ENCODE measurements around the gene P2RX4. TPM values are rescaled to one million over a fixed set of nuclear protein-coding genes. Genes with fewer than 3 reads are reported as not detected.

Gene P2RX4
- total and polyA plus RNA-seq, 7 experiments from 2014 or later = 34.1 to 56.9 (median 42.0) TPM

- intact Hi-C loops (cut with micrococcal nuclease) = no loop called here
- no peaks in the 10 kb centered on the region for H3K27me3 Mint-ChIP-seq
- ATAC-seq (no peak), DNase-seq (no peak)
- peaks cover 0 to 4% (median 0%) of the 10 kb centered on the region in 7 donors for H3K4me1 Mint-ChIP-seq
- ChIA-PET POLR2A (interaction anchor here (0.9 kb wide), 1 partner anchor 23 kb away, joined by 3 read pairs; no protein-coding TSS in a partner anchor), CTCF (no interaction called here)
- Histone ChIP-seq H3K4me3 (ENCODE audit: low read length) (no peak overlapping the region), H3K27me3 (ENCODE audit: control insufficient read depth in 2 of 2, insufficient read depth in 2 of 2, low read length in 2 of 2) (no peaks in the 10 kb centered on the region), H3K4me1 (ENCODE audit: control insufficient read depth in 2 of 2, insufficient read depth in 2 of 2, low read length in 2 of 2) (no peaks in the 10 kb centered on the region), H3K9me3 (ENCODE audit: control insufficient read depth in 2 of 3, low read length in 3 of 3) (no peaks in the 10 kb centered on the region), H3K27ac (ENCODE audit: low read depth, low read length) (no peak overlapping the region), H3K36me3 (ENCODE audit: control insufficient read depth in 2 of 3, insufficient read depth in 3 of 3, low read length in 3 of 3) (no peaks in the 10 kb centered on the region)
- peaks cover 0 to 4% (median 0%) of the 10 kb centered on the region in 11 donors for H3K9me3 Mint-ChIP-seq
- peaks cover 0 to 13% (median 5%) of the 10 kb centered on the region in 5 donors for H3K36me3 Mint-ChIP-seq
- H3K4me3 Mint-ChIP-seq = no peak overlapping the region
- peak overlapping the region in 1 of 9 donors; percentile 25 for H3K27ac Mint-ChIP-seq
Measured at GRCh38 chr12:121187501-121187900, 22.4 kb upstream of the P2RX4 start.

DNA sequence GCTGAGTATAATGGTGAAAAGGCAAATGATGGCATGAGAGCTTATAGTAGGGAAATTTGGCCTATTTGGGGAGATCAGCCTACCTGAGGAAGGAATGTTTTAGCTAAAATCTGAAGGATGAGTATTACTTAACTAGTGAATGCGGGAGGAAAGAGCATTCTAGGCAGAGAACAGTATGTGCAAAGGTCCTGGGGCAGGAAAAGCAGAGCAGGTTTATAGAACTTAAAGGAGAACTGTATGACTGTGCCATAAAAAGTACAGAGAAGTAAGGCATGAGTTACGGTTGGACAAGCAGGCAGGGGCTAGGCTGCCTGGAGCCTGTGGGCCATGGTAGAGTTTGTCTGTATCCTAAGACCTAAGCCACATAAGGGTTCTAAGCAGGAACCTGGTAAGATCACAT is 21.7 kb upstream of the P2RX4 start:
- ChIA-PET CTCF (no interaction called here), POLR2A (interaction anchor here (0.9 kb wide), 1 partner anchor 23 kb away, joined by 3 read pairs; no protein-coding TSS in a partner anchor)
- intact Hi-C loops (cut with micrococcal nuclease) = no loop called here
- Mint-ChIP-seq H3K27ac (no peak overlapping the region), H3K4me1 (peaks cover 0 to 4% (median 0%) of the 10 kb centered on the region in 7 donors), H3K9me3 (peaks cover 0 to 4% (median 0%) of the 10 kb centered on the region in 11 donors), H3K27me3 (no peaks in the 10 kb centered on the region), H3K4me3 (no peak overlapping the region), H3K36me3 (peaks cover 0 to 13% (median 5%) of the 10 kb centered on the region in 5 donors)
- no peaks in the 10 kb centered on the region for H3K27me3 ChIP-seq (ENCODE audit: control insufficient read depth in 2 of 2, insufficient read depth in 2 of 2, low read length in 2 of 2)
- no peaks in the 10 kb centered on the region for H3K9me3 ChIP-seq (ENCODE audit: control insufficient read depth in 2 of 3, low read length in 3 of 3)
- H3K4me1 ChIP-seq (ENCODE audit: control insufficient read depth in 2 of 2, insufficient read depth in 2 of 2, low read length in 2 of 2) = no peaks in the 10 kb centered on the region
- H3K27ac ChIP-seq (ENCODE audit: low read depth, low read length) = no peak overlapping the region
- ATAC-seq (no peak), DNase-seq (no peak)
- H3K36me3 ChIP-seq (ENCODE audit: control insufficient read depth in 2 of 3, insufficient read depth in 3 of 3, low read length in 3 of 3) = no peaks in the 10 kb centered on the region
- H3K4me3 ChIP-seq (ENCODE audit: low read length) = no peak overlapping the region

DNA sequence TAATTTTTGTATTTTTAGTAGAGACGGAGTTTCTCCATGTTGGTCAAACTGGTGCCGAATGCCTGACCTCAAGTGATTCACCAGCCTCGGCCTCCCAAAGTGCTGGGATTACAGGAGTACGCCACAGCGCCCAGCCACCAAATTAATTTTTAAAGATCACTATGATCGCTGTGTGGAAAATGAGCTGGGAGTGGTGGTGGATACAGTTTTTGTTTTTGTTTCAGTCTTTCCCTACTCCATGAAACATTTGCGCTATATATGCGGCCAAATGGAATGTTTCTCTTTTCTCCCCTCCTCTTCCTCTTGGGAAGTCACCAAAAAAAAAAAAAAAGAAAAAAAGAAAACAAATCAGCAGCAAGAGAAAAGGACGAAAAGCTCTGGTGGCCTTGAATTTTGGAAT is 20.8 kb upstream of the P2RX4 start:
- intact Hi-C loops (cut with micrococcal nuclease) = no loop called here
- Mint-ChIP-seq H3K36me3 (peaks cover 0 to 13% (median 5%) of the 10 kb centered on the region in 5 donors), H3K27ac (no peak overlapping the region), H3K4me1 (peaks cover 0 to 4% (median 0%) of the 10 kb centered on the region in 7 donors), H3K27me3 (no peaks in the 10 kb centered on the region), H3K4me3 (no peak overlapping the region), H3K9me3 (peaks cover 0 to 4% (median 0%) of the 10 kb centered on the region in 11 donors)
- Histone ChIP-seq H3K36me3 (ENCODE audit: control insufficient read depth in 2 of 3, insufficient read depth in 3 of 3, low read length in 3 of 3) (no peaks in the 10 kb centered on the region), H3K4me1 (ENCODE audit: control insufficient read depth in 2 of 2, insufficient read depth in 2 of 2, low read length in 2 of 2) (no peaks in the 10 kb centered on the region), H3K9me3 (ENCODE audit: control insufficient read depth in 2 of 3, low read length in 3 of 3) (no peaks in the 10 kb centered on the region), H3K4me3 (ENCODE audit: low read length) (no peak overlapping the region), H3K27me3 (ENCODE audit: control insufficient read depth in 2 of 2, insufficient read depth in 2 of 2, low read length in 2 of 2) (no peaks in the 10 kb centered on the region), H3K27ac (ENCODE audit: low read depth, low read length) (no peak overlapping the region)
- CTCF ChIA-PET = interaction anchor here (0.6 kb wide), 1 partner anchor 1452 kb away, joined by 7 read pairs; no protein-coding TSS in a partner anchor
- ATAC-seq = no peak
- POLR2A ChIA-PET = no interaction called here
- DNase-seq = no peak

DNA sequence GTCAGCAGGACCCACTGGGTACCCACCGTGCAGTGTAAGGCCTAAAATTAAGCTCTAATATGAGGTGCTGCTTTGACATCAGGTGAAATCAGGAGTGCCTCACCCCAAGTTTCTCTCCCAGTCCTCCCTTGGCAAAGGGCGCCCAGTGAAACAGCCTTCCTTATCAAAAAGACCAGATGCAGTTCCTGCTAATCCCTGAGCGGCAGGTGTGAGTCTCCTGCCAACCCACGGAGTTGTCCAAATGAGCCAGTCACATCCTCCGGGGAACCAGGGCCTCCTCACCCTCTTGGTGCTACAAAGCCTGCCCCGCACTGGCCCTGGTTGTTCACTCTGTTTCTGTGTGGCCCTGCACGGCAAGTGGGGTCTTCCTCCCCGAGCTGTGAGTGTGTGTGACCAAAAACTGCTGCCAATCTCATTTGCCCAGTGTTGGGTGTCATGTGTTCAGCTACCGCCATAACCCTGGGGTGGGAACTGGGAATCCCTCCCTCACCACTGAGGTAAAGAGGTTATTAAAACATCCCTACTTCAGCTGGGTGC is 20.2 kb upstream of the P2RX4 start:
- H3K4me1 ChIP-seq (ENCODE audit: control insufficient read depth in 2 of 2, insufficient read depth in 2 of 2, low read length in 2 of 2) = no peaks in the 10 kb centered on the region
- Mint-ChIP-seq H3K27ac (peak overlapping the region in 1 of 9 donors; percentile 6), H3K4me3 (no peak overlapping the region), H3K4me1 (peaks cover 0 to 4% (median 0%) of the 10 kb centered on the region in 7 donors), H3K27me3 (no peaks in the 10 kb centered on the region), H3K36me3 (peaks cover 0 to 13% (median 5%) of the 10 kb centered on the region in 5 donors), H3K9me3 (peaks cover 0 to 4% (median 0%) of the 10 kb centered on the region in 11 donors)
- H3K9me3 ChIP-seq (ENCODE audit: control insufficient read depth in 2 of 3, low read length in 3 of 3) = no peaks in the 10 kb centered on the region
- POLR2A ChIA-PET = no interaction called here
- no peaks in the 10 kb centered on the region for H3K36me3 ChIP-seq (ENCODE audit: control insufficient read depth in 2 of 3, insufficient read depth in 3 of 3, low read length in 3 of 3)
- CTCF ChIA-PET = no interaction called here
- ATAC-seq (no peak), DNase-seq (no peak)
- intact Hi-C loops (cut with micrococcal nuclease) = no loop called here
- H3K27me3 ChIP-seq (ENCODE audit: control insufficient read depth in 2 of 2, insufficient read depth in 2 of 2, low read length in 2 of 2) = no peaks in the 10 kb centered on the region
- no peak overlapping the region for H3K4me3 ChIP-seq (ENCODE audit: low read length)
- H3K27ac ChIP-seq (ENCODE audit: low read depth, low read length) = no peak overlapping the region

GRCh38 chr12:121190523-121191031 is 19.4 kb upstream of the P2RX4 start:
- H3K4me1 Mint-ChIP-seq = peaks cover 0 to 4% (median 0%) of the 10 kb centered on the region in 7 donors
- intact Hi-C loops (cut with micrococcal nuclease) = no loop called here
- Histone ChIP-seq H3K27ac (ENCODE audit: low read depth, low read length) (no peak overlapping the region), H3K27me3 (ENCODE audit: control insufficient read depth in 2 of 2, insufficient read depth in 2 of 2, low read length in 2 of 2) (no peaks in the 10 kb centered on the region), H3K4me1 (ENCODE audit: control insufficient read depth in 2 of 2, insufficient read depth in 2 of 2, low read length in 2 of 2) (no peaks in the 10 kb centered on the region), H3K4me3 (ENCODE audit: low read length) (no peak overlapping the region), H3K36me3 (ENCODE audit: control insufficient read depth in 2 of 3, insufficient read depth in 3 of 3, low read length in 3 of 3) (no peaks in the 10 kb centered on the region), H3K9me3 (ENCODE audit: control insufficient read depth in 2 of 3, low read length in 3 of 3) (no peaks in the 10 kb centered on the region)
- H3K9me3 Mint-ChIP-seq = peaks cover 0 to 4% (median 0%) of the 10 kb centered on the region in 11 donors
- ChIA-PET POLR2A (no interaction called here), CTCF (no interaction called here)
- ATAC-seq (peak; percentile 76), DNase-seq (no peak)
- no peak overlapping the region for H3K27ac Mint-ChIP-seq
- H3K4me3 Mint-ChIP-seq = no peak overlapping the region
- H3K27me3 Mint-ChIP-seq = no peaks in the 10 kb centered on the region
- peaks cover 0 to 9% (median 5%) of the 10 kb centered on the region in 5 donors for H3K36me3 Mint-ChIP-seq

GRCh38 chr12:121191151-121191550 is 18.8 kb upstream of the P2RX4 start:
- H3K36me3 ChIP-seq (ENCODE audit: control insufficient read depth in 2 of 3, insufficient read depth in 3 of 3, low read length in 3 of 3) = no peaks in the 10 kb centered on the region
- H3K27ac ChIP-seq (ENCODE audit: low read depth, low read length) = no peak overlapping the region
- POLR2A ChIA-PET = no interaction called here
- Mint-ChIP-seq H3K4me3 (no peak overlapping the region), H3K36me3 (peaks cover 0 to 9% (median 5%) of the 10 kb centered on the region in 5 donors), H3K27ac (peak overlapping the region in 3 of 9 donors; percentile 16 to 68 (median 62)), H3K4me1 (peaks cover 0 to 4% (median 0%) of the 10 kb centered on the region in 7 donors), H3K27me3 (no peaks in the 10 kb centered on the region), H3K9me3 (peaks cover 0 to 4% (median 0%) of the 10 kb centered on the region in 11 donors)
- H3K27me3 ChIP-seq (ENCODE audit: control insufficient read depth in 2 of 2, insufficient read depth in 2 of 2, low read length in 2 of 2) = no peaks in the 10 kb centered on the region
- no peak overlapping the region for H3K4me3 ChIP-seq (ENCODE audit: low read length)
- no peaks in the 10 kb centered on the region for H3K9me3 ChIP-seq (ENCODE audit: control insufficient read depth in 2 of 3, low read length in 3 of 3)
- intact Hi-C loops (cut with micrococcal nuclease) = no loop called here
- DNase-seq (no peak), ATAC-seq (no peak)
- H3K4me1 ChIP-seq (ENCODE audit: control insufficient read depth in 2 of 2, insufficient read depth in 2 of 2, low read length in 2 of 2) = no peaks in the 10 kb centered on the region
- CTCF ChIA-PET = no interaction called here

DNA sequence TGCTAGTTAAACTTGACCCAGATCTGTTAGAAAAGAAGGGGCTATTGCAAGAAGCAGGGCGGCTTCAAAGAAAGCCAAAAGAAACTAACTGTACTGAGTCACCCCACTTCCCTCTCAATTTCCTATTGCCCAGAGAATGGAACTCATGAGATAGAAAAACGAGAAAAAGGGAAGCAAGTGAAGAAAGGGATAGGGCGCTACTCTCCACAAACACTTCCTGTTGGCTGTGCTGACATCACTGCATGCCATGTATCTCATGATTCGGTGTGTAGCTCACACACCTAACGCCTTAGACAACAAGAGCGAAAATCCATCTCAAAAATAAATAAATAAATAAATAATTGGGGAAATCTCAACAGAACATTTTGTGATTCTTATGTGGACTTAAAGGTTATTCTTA is 13.0 kb upstream of the P2RX4 start:
- ChIA-PET CTCF (interaction anchor here (0.6 kb wide), 1 partner anchor 51 kb away, joined by 3 read pairs; no protein-coding TSS in a partner anchor), POLR2A (no interaction called here)
- peaks cover 0 to under 1% (median 0%) of the 10 kb centered on the region in 5 donors for H3K36me3 Mint-ChIP-seq
- H3K27ac Mint-ChIP-seq = peak overlapping the region in 4 of 9 donors; percentile 14 to 66 (median 60)
- DNase-seq = peak in 4 of 9 donors; percentile 4 to 24 (median 12)
- no peaks in the 10 kb centered on the region for H3K4me1 ChIP-seq (ENCODE audit: control insufficient read depth in 2 of 2, insufficient read depth in 2 of 2, low read length in 2 of 2)
- peaks cover 0 to 4% (median 0%) of the 10 kb centered on the region in 5 donors for H3K27me3 Mint-ChIP-seq
- no peaks in the 10 kb centered on the region for H3K36me3 ChIP-seq (ENCODE audit: control insufficient read depth in 2 of 3, insufficient read depth in 3 of 3, low read length in 3 of 3)
- H3K4me1 Mint-ChIP-seq = peaks cover 0 to 14% (median 13%) of the 10 kb centered on the region in 7 donors
- intact Hi-C loops (cut with micrococcal nuclease) = no loop called here
- peak; percentile 91 for ATAC-seq
- H3K9me3 Mint-ChIP-seq = no peaks in the 10 kb centered on the region
- H3K4me3 Mint-ChIP-seq = peak overlapping the region; percentile 14 to 69 (median 59)
- no peaks in the 10 kb centered on the region for H3K27me3 ChIP-seq (ENCODE audit: control insufficient read depth in 2 of 2, insufficient read depth in 2 of 2, low read length in 2 of 2)
- H3K27ac ChIP-seq (ENCODE audit: low read depth, low read length) = no peak overlapping the region
- no peaks in the 10 kb centered on the region for H3K9me3 ChIP-seq (ENCODE audit: control insufficient read depth in 2 of 3, low read length in 3 of 3)
- H3K4me3 ChIP-seq (ENCODE audit: low read length) = no peak overlapping the region

Measured in naive thymus-derived CD4-positive, alpha-beta T cell (primary cell).